ENCODE measurements around the gene SLC12A8. TPM values are rescaled to one million over a fixed set of nuclear protein-coding genes. Genes with fewer than 3 reads are reported as not detected.
"Not testable (repeated sequence)": the region's sequence is repeated elsewhere in the genome, so short reads cannot be mapped to it uniquely, and the experiment has no call there.

Gene SLC12A8
- total RNA-seq, 2 donors from 2014 or later: 0.67 to 0.69 TPM

DNA sequence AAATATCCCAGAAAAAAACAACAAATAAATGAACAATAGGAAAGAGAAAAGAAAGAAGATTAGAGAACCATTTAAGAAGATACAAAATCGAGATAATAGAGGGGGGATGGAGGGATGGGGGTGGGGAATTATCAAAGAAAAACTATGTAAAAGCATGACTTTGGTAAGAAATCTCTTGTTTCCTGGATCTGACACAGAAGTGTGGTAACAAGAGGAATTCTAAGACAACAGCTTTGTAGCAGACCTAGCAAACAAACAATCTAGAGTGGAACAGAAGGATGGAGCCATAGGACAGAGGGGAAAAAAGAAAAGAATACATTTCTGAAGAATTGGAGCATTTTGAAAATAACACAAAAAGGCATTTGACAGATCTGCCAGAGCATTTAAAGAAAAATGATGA is 107.4 kb downstream of the SLC12A8 start:
- DNase-seq (ENCODE audit: low spot score): no peak
- intact Hi-C loops (cut with DNase I): no loop called here

DNA sequence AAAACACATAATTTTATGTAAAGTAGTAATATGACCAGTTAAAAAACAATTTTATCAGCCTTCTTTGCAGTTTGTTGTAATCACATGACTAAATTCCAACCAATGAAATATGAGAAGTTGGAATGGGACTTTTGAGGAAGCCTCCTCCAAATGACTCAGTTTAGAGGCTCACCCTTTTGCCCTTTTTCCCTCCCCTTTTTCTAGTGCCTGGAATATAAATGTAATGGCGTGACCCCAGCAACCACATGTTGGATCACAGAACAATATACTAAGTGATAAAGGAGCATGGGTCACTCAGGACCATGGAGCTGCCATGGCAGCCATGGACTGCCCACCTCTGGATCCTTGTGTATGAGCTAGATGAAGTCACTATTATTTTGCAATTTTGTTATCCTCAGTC is 107.9 kb downstream of the SLC12A8 start:
- intact Hi-C loops (cut with DNase I): no loop called here
- no peak for DNase-seq (ENCODE audit: low spot score)

DNA sequence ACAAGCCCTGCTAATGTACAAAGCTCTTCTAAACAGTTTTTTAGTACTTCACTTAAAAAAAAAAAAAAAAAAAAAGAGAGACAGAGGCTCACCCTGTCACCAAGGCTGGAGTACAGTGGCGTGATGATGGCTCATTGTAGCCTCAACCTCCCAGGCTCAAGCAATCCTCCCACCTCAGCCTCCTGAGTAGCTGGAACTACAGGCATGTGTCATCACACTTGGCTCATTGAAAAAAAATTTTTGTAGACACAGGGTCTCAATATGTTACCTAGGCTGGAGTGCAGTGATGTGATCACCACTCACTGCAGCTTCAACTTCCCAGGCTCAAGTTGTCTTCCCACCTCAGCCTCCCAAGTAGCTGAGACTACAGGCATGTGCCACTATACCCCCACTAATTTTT is 109.1 kb downstream of the SLC12A8 start:
- intact Hi-C loops (cut with DNase I): no loop called here
- no peak for DNase-seq (ENCODE audit: low spot score)

DNA sequence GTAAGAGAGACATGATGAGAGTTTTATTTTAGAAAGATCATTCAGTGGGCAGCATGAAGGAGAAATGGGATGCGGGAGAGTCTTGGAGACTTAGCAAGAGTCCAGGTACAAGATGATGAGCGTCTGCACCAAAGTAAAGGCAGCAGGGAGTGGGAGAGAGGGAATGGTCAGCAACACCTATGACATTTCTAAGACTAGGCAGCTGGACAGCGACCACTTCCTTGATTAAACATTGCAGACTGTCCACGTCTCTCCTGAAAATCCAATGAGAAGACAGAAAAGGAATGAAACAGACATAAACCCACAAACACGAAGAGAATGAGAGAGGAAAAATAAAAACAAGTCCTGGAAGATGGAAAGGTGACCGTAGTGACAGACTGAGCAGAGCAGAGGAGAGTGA is 110.1 kb downstream of the SLC12A8 start:
- DNase-seq (ENCODE audit: low spot score): no peak

DNA sequence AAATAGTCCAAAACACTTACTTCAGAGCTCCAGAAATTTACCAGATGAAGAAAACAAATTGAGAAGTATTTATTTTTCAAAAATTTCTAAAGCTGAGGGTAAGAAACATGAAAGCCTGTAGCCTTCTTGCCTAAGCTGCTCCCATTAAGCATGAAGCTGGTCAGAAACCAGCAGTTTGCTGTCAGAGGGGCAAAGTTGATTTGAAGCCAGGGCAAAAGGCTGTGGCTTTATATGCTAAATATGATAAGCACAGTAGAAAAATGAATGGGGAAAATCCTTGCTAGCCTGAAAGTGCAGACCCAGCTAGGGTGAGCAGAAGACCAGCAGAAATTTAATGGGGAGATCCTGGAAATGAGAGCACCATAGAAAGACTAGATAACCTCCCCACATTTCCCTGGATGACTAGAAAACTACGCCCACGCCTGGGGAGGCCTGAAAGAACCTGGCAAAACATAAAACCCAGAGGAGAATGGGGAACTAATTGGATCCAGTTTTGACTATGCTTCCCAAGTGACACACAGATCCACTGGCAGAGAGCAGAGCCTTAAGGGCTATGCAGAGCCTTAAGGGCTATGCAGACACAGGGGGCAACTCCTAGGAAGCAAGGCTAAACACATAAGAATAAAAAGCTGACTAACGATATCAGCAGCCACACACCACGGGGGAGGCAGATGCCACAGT is 113.8 kb downstream of the SLC12A8 start:
- intact Hi-C loops (cut with DNase I): no loop called here
- no peak for DNase-seq (ENCODE audit: low spot score)

More for the DNA sequence above, 110.1 kb downstream of the SLC12A8 start:
- intact Hi-C loops (cut with DNase I): no loop called here

DNA sequence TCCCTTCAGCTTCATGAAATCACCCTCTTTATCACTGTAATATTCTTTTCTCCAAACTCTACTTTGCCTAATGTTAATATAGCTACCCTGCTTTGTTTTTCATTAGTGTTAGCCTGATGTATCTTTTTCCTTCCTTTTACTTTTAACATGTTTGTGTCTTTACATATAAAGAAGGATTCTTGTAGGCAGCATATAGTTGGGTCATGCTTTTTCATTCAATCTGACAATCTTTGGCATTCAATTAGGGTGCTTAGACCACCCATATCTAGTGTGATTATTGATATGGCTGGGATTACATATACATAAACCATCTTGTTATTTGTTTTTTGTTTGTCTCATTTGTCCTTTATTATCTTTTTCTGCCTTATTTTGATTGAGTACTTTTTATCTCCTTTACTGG is 121.9 kb downstream of the SLC12A8 start:
- intact Hi-C loops (cut with DNase I): no loop called here
- DNase-seq (ENCODE audit: low spot score): no peak

DNA sequence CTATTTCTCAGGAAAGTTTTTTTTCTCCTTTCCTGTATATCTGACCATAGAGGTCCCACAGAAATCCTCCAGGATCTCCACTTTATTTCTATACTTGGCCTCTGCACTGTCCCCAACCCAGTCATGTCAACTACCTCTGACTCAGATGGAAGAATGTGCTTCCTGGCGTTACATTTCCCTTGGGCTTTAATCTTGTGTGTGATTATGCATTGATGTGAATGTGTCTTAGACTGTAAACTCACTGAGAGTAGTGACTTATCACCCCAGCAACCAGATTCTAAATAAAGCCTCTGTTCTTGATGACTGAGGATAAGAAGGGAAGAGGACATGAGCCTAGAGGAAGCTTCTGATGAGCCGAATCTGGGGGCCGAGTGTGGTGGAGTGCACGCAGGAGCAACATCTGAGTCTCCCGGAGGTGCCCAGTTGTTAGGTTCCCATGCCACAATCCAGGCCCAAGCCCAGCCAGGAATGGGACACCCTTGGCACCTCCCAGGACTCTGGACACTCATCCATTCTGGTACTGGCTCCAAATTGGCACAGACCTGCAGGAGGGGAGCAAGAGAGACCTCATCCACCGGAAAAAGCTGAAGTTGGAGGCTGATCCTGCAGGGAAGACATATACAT is 124.7 kb downstream of the SLC12A8 start:
- DNase-seq (ENCODE audit: low spot score): no peak
- intact Hi-C loops (cut with DNase I): no loop called here

DNA sequence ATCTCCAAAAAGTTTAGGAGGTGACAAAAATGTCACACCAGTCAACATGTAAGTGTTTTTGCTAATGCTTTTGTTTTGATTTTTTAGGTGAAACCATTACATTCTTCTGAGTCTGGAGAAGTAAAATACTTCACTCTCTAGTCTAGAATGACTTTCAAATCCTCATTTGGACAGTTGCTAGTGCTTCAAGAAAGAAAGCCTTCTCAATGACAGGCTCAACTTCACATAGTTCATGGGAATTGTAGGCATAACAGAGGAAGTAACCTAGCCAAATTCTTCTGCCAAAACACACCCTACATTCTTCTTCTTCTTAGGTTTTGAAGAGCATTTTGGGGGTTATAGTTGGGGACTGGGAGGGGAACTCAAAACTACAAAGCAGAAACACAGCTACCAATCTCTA is 127.4 kb downstream of the SLC12A8 start:
- no peak for DNase-seq (ENCODE audit: low spot score)
- intact Hi-C loops (cut with DNase I): no loop called here

DNA sequence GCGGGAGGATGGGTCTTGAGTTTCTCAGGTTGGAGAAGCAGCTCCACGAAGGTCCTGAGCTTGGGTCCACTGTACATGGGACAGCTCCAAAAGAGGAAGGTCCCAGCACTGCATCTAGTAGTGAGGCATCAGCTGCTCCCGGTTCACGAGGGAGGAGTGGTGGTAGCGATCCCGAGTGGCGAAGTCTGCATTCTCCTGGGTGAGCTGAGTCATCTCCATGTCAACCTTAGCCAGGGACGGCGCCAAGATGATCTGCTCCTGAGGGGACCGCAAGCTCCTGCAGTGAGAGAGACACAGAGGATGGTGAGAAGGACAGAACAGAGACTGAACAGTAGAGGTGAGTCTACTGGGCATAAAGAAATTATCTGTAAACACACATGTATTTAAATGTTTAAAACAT is 128.8 kb downstream of the SLC12A8 start:
- intact Hi-C loops (cut with DNase I): no loop called here
- no peak for DNase-seq (ENCODE audit: low spot score)

DNA sequence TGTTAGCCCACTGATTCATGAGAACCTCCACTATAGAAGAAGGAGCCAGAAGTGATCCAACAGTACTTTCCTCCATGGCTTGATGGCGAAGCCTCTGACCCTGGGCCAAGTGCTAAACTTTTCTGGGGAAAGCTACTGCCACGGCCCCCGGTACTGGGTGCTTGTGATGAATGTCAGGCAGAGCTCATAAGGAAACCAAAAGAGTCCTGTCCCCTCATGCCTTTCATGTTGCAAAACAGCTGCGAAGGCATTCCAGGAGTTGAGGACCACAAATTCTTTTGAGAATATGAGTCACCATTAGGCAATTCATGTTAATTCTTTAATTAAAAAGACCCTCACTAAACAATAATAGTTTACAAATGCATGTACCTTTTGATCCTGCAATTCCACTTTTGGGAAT is 130.2 kb downstream of the SLC12A8 start:
- intact Hi-C loops (cut with DNase I); DNase-seq (ENCODE audit: low spot score): not testable (repeated sequence)

DNA sequence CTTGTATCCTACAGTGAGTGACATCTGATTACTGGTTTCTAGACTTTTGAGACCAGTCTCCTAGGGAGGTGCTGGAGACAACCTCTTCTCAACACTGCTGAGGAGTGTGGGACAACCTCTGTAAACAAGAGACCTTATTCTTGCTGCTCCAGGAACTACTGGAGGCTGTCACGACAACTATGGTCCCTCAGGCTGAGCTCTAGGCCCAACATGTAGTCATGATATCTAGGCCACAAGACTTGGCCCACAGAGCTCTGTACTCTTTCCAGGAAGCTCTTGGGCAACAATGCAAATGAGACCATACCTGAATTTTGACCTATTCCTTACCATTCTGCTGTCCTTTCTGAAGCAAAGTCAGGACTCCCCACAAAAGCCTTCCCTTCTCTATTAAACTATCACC is 132.5 kb downstream of the SLC12A8 start:
- DNase-seq (ENCODE audit: low spot score): no peak
- intact Hi-C loops (cut with DNase I): no loop called here

DNA sequence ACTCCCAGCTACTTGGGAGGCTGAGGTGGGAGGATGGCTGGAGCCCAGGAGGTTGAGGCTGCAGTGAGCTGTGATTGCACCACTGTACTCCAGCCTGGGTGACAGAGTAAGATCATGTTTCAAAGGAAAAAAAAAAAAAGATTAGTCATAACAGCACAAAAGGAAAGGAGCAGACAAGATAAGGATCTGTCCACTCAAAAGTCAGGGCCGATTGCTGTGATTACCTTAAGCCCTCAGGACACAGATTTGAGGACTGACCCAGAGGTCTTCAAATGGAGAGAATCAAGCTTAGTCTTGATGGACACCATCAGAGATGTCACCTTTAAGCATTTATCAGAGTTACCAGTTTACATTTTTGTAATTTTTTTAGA is 132.9 kb downstream of the SLC12A8 start:
- intact Hi-C loops (cut with DNase I): no loop called here
- no peak for DNase-seq (ENCODE audit: low spot score)

DNA sequence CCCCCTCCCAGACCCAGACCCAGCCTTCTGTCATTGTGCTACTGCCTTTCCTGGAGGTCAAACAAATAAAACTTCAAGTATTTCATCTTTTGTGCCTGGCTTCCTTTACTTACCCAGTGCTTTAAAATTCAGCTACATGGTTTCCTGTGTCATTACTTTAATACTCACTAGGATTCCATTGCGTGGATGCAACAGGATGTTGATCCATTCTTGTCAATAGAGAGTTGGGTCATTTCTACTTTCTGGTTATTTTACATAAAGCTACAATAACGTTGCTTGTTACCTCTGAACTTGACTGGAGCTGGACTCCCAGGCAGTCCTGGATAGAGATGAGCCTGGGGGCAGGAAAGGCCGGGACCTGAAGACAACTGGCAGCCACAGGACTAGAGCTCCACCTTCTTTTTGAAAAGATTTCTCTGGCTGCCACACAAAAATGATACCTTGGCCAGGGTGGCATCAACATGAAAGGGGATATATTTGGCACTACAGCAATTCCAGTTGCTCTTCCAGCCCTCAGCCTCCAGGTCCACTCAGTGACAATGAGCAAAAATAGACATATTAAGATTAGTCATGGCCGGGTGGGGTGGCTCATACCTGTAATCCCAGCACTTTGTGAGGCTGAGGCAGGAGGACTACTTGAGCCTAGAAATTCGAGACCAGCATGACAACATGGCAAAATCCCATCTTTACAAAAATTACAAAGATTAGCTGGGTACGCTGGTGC is 133.4 kb downstream of the SLC12A8 start:
- intact Hi-C loops (cut with DNase I): no loop called here
- no peak for DNase-seq (ENCODE audit: low spot score)

DNA sequence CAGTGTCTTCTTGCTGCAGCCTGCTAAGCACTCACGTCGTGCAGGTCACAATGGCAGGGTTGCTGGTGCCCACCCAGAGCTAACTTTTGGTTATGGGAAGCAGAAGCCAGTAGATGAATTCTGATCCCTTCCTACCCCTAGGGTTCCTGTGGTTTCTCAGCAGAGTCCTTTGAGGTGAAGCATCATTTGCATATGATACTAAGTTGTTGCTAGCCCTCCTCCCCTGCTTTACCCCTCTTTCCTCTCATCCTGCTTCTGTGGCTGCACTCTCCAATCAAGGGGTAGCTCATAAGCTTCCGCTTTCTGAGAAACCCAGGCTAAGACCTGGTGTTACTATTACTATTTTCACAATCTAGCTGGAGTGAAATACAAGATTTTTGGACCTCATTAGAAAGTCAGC is 134.7 kb downstream of the SLC12A8 start:
- no peak for DNase-seq (ENCODE audit: low spot score)
- intact Hi-C loops (cut with DNase I): no loop called here

DNA sequence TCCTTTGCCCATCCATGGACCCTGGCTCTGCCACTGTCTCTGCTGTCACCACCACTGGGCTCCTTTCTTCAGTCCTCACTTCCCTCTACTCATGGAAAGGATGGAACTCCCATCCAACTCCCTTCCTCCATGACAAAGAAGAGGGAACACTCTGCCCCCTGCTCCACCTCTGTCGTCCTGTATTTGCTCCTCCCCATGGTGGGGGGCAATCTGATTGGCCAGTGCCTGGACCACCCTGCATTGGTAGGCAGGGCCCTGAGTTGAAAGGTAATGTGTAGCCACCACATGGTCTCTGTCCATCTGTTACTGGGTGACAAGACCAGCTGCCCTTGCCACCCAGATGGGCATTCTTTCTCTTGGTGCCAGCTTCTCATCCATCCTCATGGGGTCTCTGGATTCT is 136.1 kb downstream of the SLC12A8 start:
- intact Hi-C loops (cut with DNase I): no loop called here
- no peak for DNase-seq (ENCODE audit: low spot score)

DNA sequence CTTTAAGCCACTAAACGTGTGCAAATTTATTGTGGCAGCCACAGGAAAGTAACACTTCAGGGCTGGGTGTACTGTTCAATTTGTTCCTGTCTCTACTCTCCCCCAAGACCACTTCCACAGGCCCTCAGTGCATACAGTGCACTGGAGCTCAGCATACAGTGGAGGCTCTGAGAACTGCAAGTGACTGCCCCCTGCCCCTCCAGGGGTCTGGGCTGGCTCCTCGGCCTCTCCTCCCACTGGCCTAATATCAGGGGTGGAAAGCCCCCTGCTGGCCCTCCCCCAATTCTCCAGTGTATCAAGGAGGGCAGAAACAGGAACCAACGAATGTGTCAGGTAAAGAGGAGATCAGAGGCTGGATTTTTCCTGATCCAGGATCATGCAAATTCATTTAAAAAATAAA is 136.8 kb downstream of the SLC12A8 start:
- no peak for DNase-seq (ENCODE audit: low spot score)
- intact Hi-C loops (cut with DNase I): no loop called here

DNA sequence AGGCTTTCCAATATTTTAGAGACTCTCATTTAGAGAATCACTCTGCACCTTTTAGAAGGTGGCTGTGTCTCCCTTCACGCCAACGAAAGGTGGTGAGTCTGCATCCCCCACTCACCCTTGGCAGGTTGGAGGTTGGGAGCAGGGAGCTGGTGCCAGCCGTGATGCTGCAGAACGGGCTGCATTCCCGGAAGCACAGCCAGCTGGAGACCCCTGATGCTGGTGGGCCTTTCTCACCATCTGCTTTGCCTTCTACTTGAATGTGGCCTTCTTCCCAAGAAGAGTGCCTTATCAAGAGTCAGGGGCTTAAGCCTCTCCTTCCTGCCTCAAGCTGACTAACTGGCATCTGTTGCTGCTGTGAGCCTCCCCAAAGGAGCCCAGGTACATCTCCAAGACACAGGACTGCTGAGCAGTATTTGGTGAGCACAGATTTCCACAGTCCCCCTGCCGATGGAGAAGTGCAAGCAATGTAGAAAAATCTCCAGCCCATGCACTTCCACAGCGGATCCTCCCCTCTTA is 139.1 kb downstream of the SLC12A8 start:
- intact Hi-C loops (cut with DNase I): no loop called here

DNA sequence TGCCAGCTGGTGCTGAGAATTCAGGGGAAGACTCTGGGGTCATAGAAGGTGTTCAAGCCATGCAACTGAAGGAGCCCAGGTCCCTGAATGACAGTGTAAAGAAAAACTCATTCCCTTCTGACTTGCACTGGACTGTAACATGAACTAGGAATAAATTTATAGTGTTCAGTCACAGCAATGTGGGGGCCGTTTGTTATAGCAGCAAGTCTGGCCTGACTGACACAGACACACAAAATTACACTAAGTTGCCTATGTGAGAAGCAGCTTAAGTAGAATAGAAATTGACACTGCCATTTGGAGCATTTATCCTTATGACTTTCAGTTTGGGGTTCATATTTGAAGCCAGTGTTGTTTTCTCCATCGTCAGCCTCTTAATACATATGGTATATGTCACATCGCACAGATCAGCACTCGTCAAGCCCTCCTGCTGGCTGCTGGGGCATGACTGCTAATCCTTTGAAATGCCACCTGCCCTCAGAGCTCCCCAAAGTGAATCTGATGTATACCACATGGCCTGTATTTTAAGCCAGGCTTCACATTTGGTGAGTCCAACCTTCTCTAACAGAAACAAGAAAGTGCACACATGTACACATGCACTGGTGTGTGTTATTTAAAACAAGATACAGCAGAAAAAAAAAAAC is 139.7 kb downstream of the SLC12A8 start:
- intact Hi-C loops (cut with DNase I): no loop called here
- no peak for DNase-seq (ENCODE audit: low spot score)

More for the DNA sequence above, 139.1 kb downstream of the SLC12A8 start:
- no peak for DNase-seq (ENCODE audit: low spot score)

DNA sequence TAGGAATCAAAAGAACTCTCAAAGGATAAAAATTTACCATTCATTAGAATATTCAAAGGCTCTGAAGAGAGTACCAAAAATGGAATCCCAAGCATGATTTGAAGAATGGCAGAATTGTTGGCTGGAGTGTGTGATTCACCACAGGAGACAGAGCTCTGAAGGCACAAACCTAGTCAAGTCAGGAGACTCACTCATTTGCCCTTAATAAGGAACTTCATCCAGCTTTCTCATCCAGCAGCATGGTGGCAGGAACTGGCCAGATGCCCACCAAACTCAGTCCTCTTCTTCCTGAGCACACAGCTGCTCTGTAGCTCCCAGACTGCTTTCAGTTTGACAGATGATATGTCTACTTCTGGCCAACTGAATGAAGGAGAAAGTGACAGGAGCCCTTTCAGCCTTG is 140.2 kb downstream of the SLC12A8 start:
- DNase-seq (ENCODE audit: low spot score): no peak
- intact Hi-C loops (cut with DNase I): no loop called here

Measured in posterior vena cava (tissue), 2 donors.